Activated CD4-positive, alpha-beta T cell treated with anti-CD3 and anti-CD28 coated beads for 36 hours (primary cell): ENCODE results near the gene WDR70. TPM values are rescaled to one million over a fixed set of nuclear protein-coding genes. Genes with fewer than 3 reads are reported as not detected.
"Not testable (repeated sequence)": the region's sequence is repeated elsewhere in the genome, so short reads cannot be mapped to it uniquely, and the experiment has no call there.

Experiments
- ATAC-seq: fragments of 200-7000 bp; cut with Tn5 transposase; one replicate; pipeline ENCODE4 v1.10.0; 2021; ENCODE audit warnings: mild to moderate bottlenecking, moderate library complexity
- CTCF ChIA-PET: fragments of 350-600 bp; sonication (Branson Sonifier 250); formaldehyde crosslinking; loops from one replicate; lab custom pipeline; 2021; ENCODE audit warnings: antibody characterized with exemption; lab: Charles Lee
- POLR2A ChIA-PET: fragments of 350-600 bp; sonication (Branson Sonifier 250); formaldehyde crosslinking; loops from one replicate; lab custom pipeline; 2021; ENCODE audit warnings: antibody characterized with exemption, inconsistent platforms; lab: Charles Lee
- DNase-seq: peaks from one replicate; pipeline ENCODE4 v3.0.0-alpha.2; 2020
- H3K27ac Mint-ChIP-seq: one replicate; pipeline ENCODE4 v1.8.0; 2021; ENCODE audit warnings: mixed read lengths
- H3K27me3 Mint-ChIP-seq: one replicate; pipeline ENCODE4 v1.8.0; 2021; ENCODE audit warnings: mixed read lengths
- H3K36me3 Mint-ChIP-seq: one replicate; pipeline ENCODE4 v1.8.0; 2021; ENCODE audit warnings: low read depth, mixed read lengths
- H3K4me1 Mint-ChIP-seq: one replicate; pipeline ENCODE4 v1.8.0; 2021; ENCODE audit warnings: mixed read lengths
- H3K4me3 Mint-ChIP-seq: one replicate; pipeline ENCODE4 v1.8.0; 2021; ENCODE audit warnings: mild to moderate bottlenecking, moderate library complexity, mixed read lengths
- H3K9me3 Mint-ChIP-seq: one replicate; pipeline ENCODE4 v1.8.0; 2021; ENCODE audit warnings: low read depth, mixed read lengths
- intact Hi-C, 2 experiments: fragments of 100-400 bp; cut with DNase I in 1 of 2; cut with micrococcal nuclease in 1 of 2; formaldehyde crosslinking; loops; one replicate each; pipeline versions ENCODE4 v1.14.2 to v1.15.1; 2022 to 2024; cut with DNase I, micrococcal nuclease
- total RNA-seq, 2 experiments: library from RNA; stranded (reverse); gene quantifications; one replicate each; pipeline ENCODE4 v1.2.3, GENCODE V29; 2021

WDR70 gene
- total RNA-seq, 2 experiments from 2014 or later = 33.6 to 38.3 TPM

- H3K4me3 Mint-ChIP-seq = no peak overlapping the region
- DNase-seq (no peak), ATAC-seq (no peak)
- peaks cover 12% of the 10 kb centered on the region for H3K4me1 Mint-ChIP-seq
- intact Hi-C loops = no loop called here
- H3K27ac Mint-ChIP-seq = no peak overlapping the region
- peaks cover 18% of the 10 kb centered on the region for H3K36me3 Mint-ChIP-seq
- H3K27me3 Mint-ChIP-seq = no peaks in the 10 kb centered on the region
- ChIA-PET CTCF (no interaction called here), POLR2A (no interaction called here)
- H3K9me3 Mint-ChIP-seq = no peaks in the 10 kb centered on the region
These were observed 191.5 kb downstream of the WDR70 start for GRCh38 chr5:37570597-37570996.

GRCh38 chr5:37571985-37572384, 192.9 kb downstream of the WDR70 start:
- no peak for DNase-seq
- Mint-ChIP-seq H3K4me3 (no peak overlapping the region), H3K9me3 (no peaks in the 10 kb centered on the region), H3K36me3 (peaks cover 18% of the 10 kb centered on the region), H3K27me3 (no peaks in the 10 kb centered on the region), H3K27ac (no peak overlapping the region), H3K4me1 (peaks cover 16% of the 10 kb centered on the region)
- ChIA-PET POLR2A (no interaction called here), CTCF (no interaction called here)
- intact Hi-C loops = no loop called here
- no peak for ATAC-seq

GRCh38 chr5:37575541-37576489, 196.7 kb downstream of the WDR70 start:
- DNase-seq (no peak), ATAC-seq (no peak)
- Mint-ChIP-seq H3K27me3 (no peaks in the 10 kb centered on the region), H3K27ac (no peak overlapping the region), H3K9me3 (no peaks in the 10 kb centered on the region), H3K4me3 (no peak overlapping the region), H3K36me3 (peaks cover 18% of the 10 kb centered on the region), H3K4me1 (peaks cover 16% of the 10 kb centered on the region)
- intact Hi-C loops = no loop called here
- ChIA-PET CTCF (interaction anchor here (0.6 to 1.9 kb wide), 6 partner anchors 9 to 126 kb away, joined by 3 to 5 read pairs (median 4); no protein-coding TSS in a partner anchor), POLR2A (no interaction called here)

- intact Hi-C loops = no loop called here
- Mint-ChIP-seq H3K9me3 (no peaks in the 10 kb centered on the region), H3K27ac (no peak overlapping the region), H3K27me3 (no peaks in the 10 kb centered on the region), H3K4me1 (peaks cover 16% of the 10 kb centered on the region), H3K4me3 (no peak overlapping the region), H3K36me3 (peaks cover 18% of the 10 kb centered on the region)
- ChIA-PET CTCF (interaction anchor here (0.9 to 1.9 kb wide), 3 partner anchors 10 to 163 kb away, joined by 3 to 5 read pairs (median 4); no protein-coding TSS in a partner anchor), POLR2A (no interaction called here)
- DNase-seq (no peak), ATAC-seq (no peak)
These were observed 197.4 kb downstream of the WDR70 start for GRCh38 chr5:37576552-37576951.

- H3K27me3 Mint-ChIP-seq = no peaks in the 10 kb centered on the region
- H3K27ac Mint-ChIP-seq = no peak overlapping the region
- intact Hi-C loops = no loop called here
- ATAC-seq = no peak
- DNase-seq = no peak
- H3K4me3 Mint-ChIP-seq = no peak overlapping the region
- H3K36me3 Mint-ChIP-seq = peaks cover 8% of the 10 kb centered on the region
- H3K9me3 Mint-ChIP-seq = no peaks in the 10 kb centered on the region
- peaks cover 16% of the 10 kb centered on the region for H3K4me1 Mint-ChIP-seq
- ChIA-PET CTCF (interaction anchor here (1.4 kb wide), 1 partner anchor 165 kb away, joined by 4 read pairs; no protein-coding TSS in a partner anchor), POLR2A (interaction anchor here (0.6 kb wide), 1 partner anchor 730 kb away, joined by 3 read pairs; no protein-coding TSS in a partner anchor)
These were observed 199.1 kb downstream of the WDR70 start for GRCh38 chr5:37578176-37578575.

GRCh38 chr5:37580106-37580505, 201.0 kb downstream of the WDR70 start:
- CTCF ChIA-PET = no interaction called here
- H3K27ac Mint-ChIP-seq = no peak overlapping the region
- no peaks in the 10 kb centered on the region for H3K9me3 Mint-ChIP-seq
- no peak overlapping the region for H3K4me3 Mint-ChIP-seq
- no peaks in the 10 kb centered on the region for H3K27me3 Mint-ChIP-seq
- intact Hi-C loops = no loop called here
- peaks cover 4% of the 10 kb centered on the region for H3K4me1 Mint-ChIP-seq
- POLR2A ChIA-PET = no interaction called here
- DNase-seq = no peak
- no peak for ATAC-seq
- H3K36me3 Mint-ChIP-seq = no peaks in the 10 kb centered on the region

- Mint-ChIP-seq H3K4me3 (no peak overlapping the region), H3K27me3 (no peaks in the 10 kb centered on the region), H3K4me1 (no peaks in the 10 kb centered on the region), H3K9me3 (no peaks in the 10 kb centered on the region), H3K27ac (no peak overlapping the region), H3K36me3 (no peaks in the 10 kb centered on the region)
- no peak for DNase-seq
- ChIA-PET POLR2A (no interaction called here), CTCF (no interaction called here)
- intact Hi-C loops = no loop called here
- no peak for ATAC-seq
These were observed 203.1 kb downstream of the WDR70 start for GRCh38 chr5:37582202-37582601.

GRCh38 chr5:37593292-37593691, 214.2 kb downstream of the WDR70 start:
- H3K36me3 Mint-ChIP-seq = peaks cover 35% of the 10 kb centered on the region
- CTCF ChIA-PET, H3K4me1 Mint-ChIP-seq: not testable (repeated sequence)

GRCh38 chr5:37594864-37595263, 215.7 kb downstream of the WDR70 start:
- H3K4me3 Mint-ChIP-seq, intact Hi-C loops, H3K9me3 Mint-ChIP-seq, DNase-seq, ATAC-seq, H3K4me1 Mint-ChIP-seq, POLR2A ChIA-PET, H3K27ac Mint-ChIP-seq, CTCF ChIA-PET, H3K27me3 Mint-ChIP-seq: not testable (repeated sequence)
- H3K36me3 Mint-ChIP-seq = peaks cover 46% of the 10 kb centered on the region

More at GRCh38 chr5:37593292-37593691, 214.2 kb downstream of the WDR70 start:
- H3K27ac Mint-ChIP-seq, DNase-seq, intact Hi-C loops, ATAC-seq, H3K4me3 Mint-ChIP-seq, H3K9me3 Mint-ChIP-seq, H3K27me3 Mint-ChIP-seq, POLR2A ChIA-PET: not testable (repeated sequence)

- peaks cover 19% of the 10 kb centered on the region for H3K9me3 Mint-ChIP-seq
- peaks cover 33% of the 10 kb centered on the region for H3K36me3 Mint-ChIP-seq
- DNase-seq (no peak), ATAC-seq (no peak)
- H3K27me3 Mint-ChIP-seq = no peaks in the 10 kb centered on the region
- no peak overlapping the region for H3K4me3 Mint-ChIP-seq
- intact Hi-C loops = no loop called here
- CTCF ChIA-PET = no interaction called here
- no peaks in the 10 kb centered on the region for H3K4me1 Mint-ChIP-seq
- POLR2A ChIA-PET = no interaction called here
- H3K27ac Mint-ChIP-seq = no peak overlapping the region
These were observed 219.6 kb downstream of the WDR70 start for GRCh38 chr5:37598733-37599132.

- POLR2A ChIA-PET = no interaction called here
- CTCF ChIA-PET = no interaction called here
- H3K9me3 Mint-ChIP-seq = peaks cover 19% of the 10 kb centered on the region
- no peaks in the 10 kb centered on the region for H3K4me1 Mint-ChIP-seq
- intact Hi-C loops = no loop called here
- H3K27ac Mint-ChIP-seq = no peak overlapping the region
- no peak for ATAC-seq
- no peak overlapping the region for H3K4me3 Mint-ChIP-seq
- DNase-seq = no peak
- H3K27me3 Mint-ChIP-seq = no peaks in the 10 kb centered on the region
- H3K36me3 Mint-ChIP-seq = peaks cover 33% of the 10 kb centered on the region
These were observed 222.0 kb downstream of the WDR70 start for GRCh38 chr5:37601163-37601562.

GRCh38 chr5:37603072-37603471, 224.0 kb downstream of the WDR70 start:
- DNase-seq (no peak), ATAC-seq (no peak)
- Mint-ChIP-seq H3K27ac (no peak overlapping the region), H3K4me3 (no peak overlapping the region), H3K9me3 (peaks cover 18% of the 10 kb centered on the region), H3K27me3 (no peaks in the 10 kb centered on the region), H3K36me3 (peaks cover 35% of the 10 kb centered on the region), H3K4me1 (no peaks in the 10 kb centered on the region)
- CTCF ChIA-PET = interaction anchor here (0.6 kb wide), 1 partner anchor 55 kb away, joined by 4 read pairs; no protein-coding TSS in a partner anchor
- POLR2A ChIA-PET = no interaction called here
- intact Hi-C loops = no loop called here
